HG02884 (cell line): ENCODE measurements around the gene VANGL1.

Experiments used
- ATAC-seq: cut with Tn5 transposase; IDR thresholded peaks from one replicate; pipeline ENCODE4 v1.9.1; 2021; ENCODE audit warnings: mild to moderate bottlenecking, moderate library complexity; ENCODE audit not compliant: unreplicated experiment

VANGL1 gene

GRCh38 chr1:115643666-115644065 is 1.9 kb downstream of the VANGL1 start:
- ATAC-seq: no peak

- no peak for ATAC-seq
These were observed 2.3 kb downstream of the VANGL1 start for GRCh38 chr1:115644109-115644508.

GRCh38 chr1:115647047-115647446 is 5.3 kb downstream of the VANGL1 start:
- ATAC-seq: no peak

GRCh38 chr1:115647507-115647906 is 5.7 kb downstream of the VANGL1 start:
- no peak for ATAC-seq

- no peak for ATAC-seq
These were observed 6.3 kb downstream of the VANGL1 start for GRCh38 chr1:115647919-115648650.

GRCh38 chr1:115648717-115649691 is 7.2 kb downstream of the VANGL1 start:
- peak; percentile 83 for ATAC-seq

- no peak for ATAC-seq
These were observed 8.2 kb downstream of the VANGL1 start for GRCh38 chr1:115649964-115650363.

- ATAC-seq: no peak
These were observed 9.2 kb downstream of the VANGL1 start for GRCh38 chr1:115650961-115651360.

- no peak for ATAC-seq
These were observed 9.6 kb downstream of the VANGL1 start for GRCh38 chr1:115651391-115651790.

GRCh38 chr1:115652236-115652788 is 10.5 kb downstream of the VANGL1 start:
- no peak for ATAC-seq

- no peak for ATAC-seq
These were observed 12.4 kb downstream of the VANGL1 start for GRCh38 chr1:115654125-115654524.

- peak; percentile 35 for ATAC-seq
These were observed 13.0 kb downstream of the VANGL1 start for GRCh38 chr1:115654663-115655305.

- peak; percentile 55 for ATAC-seq
These were observed 13.5 kb downstream of the VANGL1 start for GRCh38 chr1:115655306-115655663.

GRCh38 chr1:115655916-115656315 is 14.1 kb downstream of the VANGL1 start:
- no peak for ATAC-seq

- ATAC-seq: no peak
These were observed 14.8 kb downstream of the VANGL1 start for GRCh38 chr1:115656461-115657077.

GRCh38 chr1:115658646-115659045 is 16.9 kb downstream of the VANGL1 start:
- no peak for ATAC-seq

GRCh38 chr1:115660151-115660550 is 18.4 kb downstream of the VANGL1 start:
- ATAC-seq: no peak

GRCh38 chr1:115661157-115661556 is 19.4 kb downstream of the VANGL1 start:
- ATAC-seq: no peak

- no peak for ATAC-seq
These were observed 23.7 kb downstream of the VANGL1 start for GRCh38 chr1:115665319-115666096.

- no peak for ATAC-seq
These were observed 24.4 kb downstream of the VANGL1 start for GRCh38 chr1:115666206-115666605.
